GF-D8 (cell line): ENCODE results near the gene TEPSIN.

Experiments used
- DNase-seq: peaks from one replicate; lab custom pipeline; 2025; lab: John Stamatoyannopoulos, UW

Gene TEPSIN

DNA sequence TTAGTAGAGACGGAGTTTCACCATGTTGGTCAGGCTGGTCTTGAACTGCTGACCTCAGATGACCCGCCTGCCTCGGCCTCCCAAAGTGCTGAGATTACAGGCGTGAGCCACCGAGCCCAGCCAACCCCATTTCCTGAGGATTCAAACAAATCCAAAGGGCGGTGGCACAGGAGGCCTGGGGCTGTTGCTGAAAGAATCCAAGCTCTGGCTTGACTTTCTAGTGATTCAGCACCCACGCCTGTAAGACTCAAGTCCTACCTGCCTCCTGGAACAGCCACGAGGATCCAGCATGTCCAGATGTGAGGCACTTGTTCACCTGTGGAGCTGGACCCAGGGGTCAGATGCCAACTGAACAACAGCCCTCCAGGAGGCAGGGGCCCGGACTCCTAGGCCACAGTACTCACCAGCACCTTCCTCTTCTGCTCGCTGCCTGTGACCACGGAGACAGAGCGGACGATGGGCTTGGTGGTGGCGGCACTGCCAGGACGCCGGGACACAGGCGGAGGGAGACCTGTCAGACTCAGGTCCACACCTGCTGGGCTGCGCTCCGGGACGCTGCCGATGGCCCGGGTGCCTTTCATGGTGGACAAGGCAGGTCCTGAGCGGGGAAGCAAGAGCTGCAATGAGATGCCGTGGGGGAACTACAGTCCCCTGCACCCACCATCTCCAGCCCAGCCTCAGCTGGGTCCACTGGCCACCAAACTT, 19.2 kb downstream of the TEPSIN start:
- DNase-seq = no peak

DNA sequence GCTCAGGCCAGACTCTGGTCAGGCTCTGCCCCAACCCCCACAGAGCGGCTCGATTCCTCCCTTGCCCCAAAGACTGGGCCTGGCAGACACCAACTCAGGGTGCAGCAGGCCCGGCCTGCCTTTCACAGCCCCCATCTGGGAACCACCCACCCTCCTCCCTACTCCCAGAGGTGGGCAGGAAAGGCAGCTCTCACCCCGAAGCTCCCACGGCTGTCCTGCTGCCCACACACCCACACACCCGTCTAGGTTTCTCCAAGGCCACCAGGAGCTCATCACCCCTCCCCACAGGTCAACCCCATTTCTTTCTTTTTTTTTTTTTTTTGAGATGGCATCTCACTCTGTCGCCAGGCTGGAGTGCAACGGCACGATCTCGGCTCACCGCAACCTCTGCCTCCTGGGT, 19.9 kb downstream of the TEPSIN start:
- DNase-seq = no peak

GRCh38 chr17:81218459-81218858, 20.4 kb downstream of the TEPSIN start:
- no peak for DNase-seq

DNA sequence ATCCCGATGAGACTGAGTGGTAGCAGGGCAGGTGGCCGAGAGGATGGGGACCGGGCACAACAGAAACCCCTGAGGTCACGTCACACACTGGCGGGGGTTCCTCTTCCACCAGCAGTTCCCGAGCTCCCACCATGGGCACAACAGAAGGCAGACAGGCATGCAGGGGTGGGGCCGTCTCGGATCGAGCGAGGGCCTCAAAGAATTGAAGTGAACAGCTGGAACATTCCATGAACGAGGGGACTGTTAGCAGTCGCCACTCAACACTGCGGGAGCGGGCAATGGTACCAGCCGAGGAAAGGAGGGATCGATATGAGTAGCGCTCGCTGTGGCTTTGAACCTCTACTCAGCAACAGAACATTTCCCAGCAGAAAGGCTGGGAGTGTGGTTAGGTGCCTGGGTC, 21.4 kb downstream of the TEPSIN start:
- no peak for DNase-seq

GRCh38 chr17:81213978-81214377, 24.9 kb downstream of the TEPSIN start:
- DNase-seq = no peak

- DNase-seq = no peak
Observed at GRCh38 chr17:81212365-81212764, 26.5 kb downstream of the TEPSIN start.

- no peak for DNase-seq
Observed at GRCh38 chr17:81210868-81211267, 28.0 kb downstream of the TEPSIN start.

DNA sequence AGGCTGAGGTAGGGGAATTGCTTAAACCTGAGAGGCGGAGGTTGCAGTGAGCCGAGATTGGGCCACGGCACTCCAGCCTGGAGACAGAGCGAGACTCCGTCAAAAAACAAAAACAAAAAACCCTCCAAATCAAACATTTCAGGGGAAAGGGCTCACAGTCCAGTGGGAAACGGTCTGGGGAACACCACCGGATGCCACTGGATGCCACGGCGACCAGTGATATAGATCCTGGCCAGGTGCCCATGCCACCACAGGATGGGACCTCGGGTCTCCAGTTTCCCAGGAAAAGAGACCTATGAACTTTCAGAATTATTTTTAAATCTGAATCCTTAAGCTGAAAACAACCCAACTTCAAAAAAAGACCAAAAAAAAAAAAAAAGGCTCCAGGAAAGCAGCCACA, 28.4 kb downstream of the TEPSIN start:
- no peak for DNase-seq

DNA sequence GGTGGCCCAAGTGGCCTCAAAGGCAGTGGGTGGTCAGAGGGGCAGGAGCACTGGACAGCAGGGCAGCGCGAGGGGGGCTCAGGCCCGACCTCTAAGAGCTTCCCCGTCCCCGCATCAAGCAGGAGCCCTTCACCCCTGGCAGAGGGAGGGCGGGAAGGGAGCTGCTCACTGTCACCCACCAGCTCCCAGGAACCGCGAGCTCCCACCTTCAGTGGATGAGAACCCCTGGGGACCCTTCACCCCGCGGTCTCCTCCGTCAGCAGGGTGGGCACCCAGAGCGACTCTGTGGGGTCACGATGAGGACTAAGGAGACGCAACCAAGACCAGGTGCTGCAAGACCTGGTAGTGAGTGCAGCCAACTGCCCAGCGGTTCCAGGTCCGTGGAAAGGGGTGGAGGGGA, 29.7 kb downstream of the TEPSIN start:
- no peak for DNase-seq

- DNase-seq = no peak
Observed at GRCh38 chr17:81208651-81209050, 30.2 kb downstream of the TEPSIN start.

- peak; percentile 13 for DNase-seq
Observed at GRCh38 chr17:81207610-81208581, 31.0 kb downstream of the TEPSIN start.

GRCh38 chr17:81206657-81207056, 32.2 kb downstream of the TEPSIN start:
- DNase-seq = no peak

DNA sequence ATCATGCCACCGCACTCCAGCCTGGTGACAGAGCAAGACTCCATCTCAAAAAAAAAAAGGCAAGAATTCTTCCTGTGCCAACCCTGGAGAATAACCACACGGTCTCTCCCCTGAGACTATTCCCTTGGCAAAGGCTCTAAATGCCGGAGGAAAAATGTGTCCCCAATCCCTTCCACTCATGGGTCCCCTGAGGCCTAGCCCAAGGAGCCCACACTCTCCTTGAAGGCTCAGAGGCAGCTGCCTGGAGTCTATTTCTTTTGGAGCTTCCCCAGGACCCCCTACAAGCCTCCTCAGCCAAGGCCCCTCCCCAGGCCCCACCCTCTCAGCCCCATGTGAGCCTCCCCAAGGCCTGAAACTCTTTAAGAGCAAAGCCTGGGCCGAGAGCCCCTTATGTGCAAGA, 32.7 kb downstream of the TEPSIN start:
- DNase-seq = no peak

DNA sequence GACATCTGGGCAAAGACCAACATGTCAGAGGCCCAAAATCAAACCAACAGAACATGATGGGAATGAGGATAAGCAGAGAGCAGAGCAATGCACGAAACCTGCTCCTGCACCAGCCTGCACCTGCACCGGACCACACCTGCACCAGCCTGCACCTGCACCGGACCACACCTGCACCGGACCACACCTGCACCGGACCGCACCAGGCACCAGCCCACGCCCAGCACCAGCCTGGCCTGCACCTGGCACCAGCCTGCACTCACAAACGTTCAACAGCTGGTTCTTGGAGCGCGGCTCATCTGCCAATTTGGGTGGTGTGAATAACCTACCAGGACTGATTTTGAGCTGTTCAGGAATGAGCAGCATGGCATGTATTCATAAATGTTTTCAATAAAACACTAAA, 34.3 kb downstream of the TEPSIN start:
- DNase-seq = no peak

GRCh38 chr17:81203136-81203535, 35.7 kb downstream of the TEPSIN start:
- DNase-seq = no peak

- no peak for DNase-seq
Observed at GRCh38 chr17:81202318-81202717, 36.5 kb downstream of the TEPSIN start.

DNA sequence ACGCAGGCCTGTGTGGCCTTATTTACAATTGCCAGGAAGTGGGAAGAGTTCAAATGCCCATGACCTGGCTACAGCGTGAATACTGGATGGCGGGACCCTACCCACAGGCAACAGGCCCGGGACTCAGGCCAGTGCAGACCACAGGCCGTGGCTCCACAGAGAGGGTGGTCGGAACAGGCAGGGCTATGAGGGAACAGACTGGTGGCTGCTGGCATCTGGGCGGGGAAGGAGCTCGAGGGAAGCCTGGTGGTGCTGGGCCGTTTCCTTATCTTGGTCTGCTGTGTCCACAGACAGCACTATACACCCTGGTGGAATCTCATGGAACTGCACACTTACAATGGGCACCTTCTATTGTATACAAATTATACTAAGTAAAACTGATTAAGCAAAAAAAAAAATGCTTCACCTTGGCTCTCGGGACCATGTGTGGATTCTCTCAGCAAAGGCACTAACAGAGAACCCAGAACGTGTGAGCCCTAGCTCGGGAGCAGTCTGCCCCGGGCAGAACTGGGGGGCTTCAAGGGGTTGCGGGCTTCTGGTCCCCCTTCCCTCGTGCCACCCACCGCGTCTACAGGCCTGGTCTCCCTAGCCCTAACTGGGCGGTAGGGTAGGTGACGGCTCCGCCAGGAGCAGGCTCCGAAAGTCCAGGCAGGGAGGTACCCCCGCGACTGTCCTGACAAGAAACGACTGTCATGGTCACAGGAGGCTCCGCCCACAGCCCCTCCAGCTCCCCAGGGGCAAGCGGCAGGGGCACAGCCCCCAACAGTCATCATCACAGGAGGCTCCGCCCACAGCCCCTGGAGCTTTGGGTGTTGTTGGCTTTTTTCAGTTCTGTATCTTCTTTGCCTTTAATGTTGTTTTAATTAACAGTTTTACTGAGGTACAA, 37.9 kb downstream of the TEPSIN start:
- peak; percentile 51 for DNase-seq

- no peak for DNase-seq
Observed at GRCh38 chr17:81200201-81200600, 38.7 kb downstream of the TEPSIN start.

DNA sequence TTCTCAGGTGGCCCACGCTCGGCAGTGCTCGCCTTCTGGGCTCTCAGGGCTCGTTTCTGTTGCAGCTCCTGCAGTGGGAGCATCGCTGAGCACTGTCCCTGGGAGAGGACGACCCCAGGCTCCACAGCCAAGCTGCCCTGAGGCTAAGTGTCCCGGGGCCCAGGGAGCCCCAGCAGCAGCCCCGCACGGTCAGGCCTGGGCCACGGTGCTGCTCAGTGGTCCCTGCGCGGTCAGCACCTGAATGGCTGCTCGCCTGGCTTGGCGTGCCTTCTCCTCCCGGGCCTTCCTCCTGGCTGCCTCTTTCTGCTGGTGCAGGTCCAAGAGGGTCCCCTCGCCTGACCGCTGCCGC, 39.4 kb downstream of the TEPSIN start:
- no peak for DNase-seq

DNA sequence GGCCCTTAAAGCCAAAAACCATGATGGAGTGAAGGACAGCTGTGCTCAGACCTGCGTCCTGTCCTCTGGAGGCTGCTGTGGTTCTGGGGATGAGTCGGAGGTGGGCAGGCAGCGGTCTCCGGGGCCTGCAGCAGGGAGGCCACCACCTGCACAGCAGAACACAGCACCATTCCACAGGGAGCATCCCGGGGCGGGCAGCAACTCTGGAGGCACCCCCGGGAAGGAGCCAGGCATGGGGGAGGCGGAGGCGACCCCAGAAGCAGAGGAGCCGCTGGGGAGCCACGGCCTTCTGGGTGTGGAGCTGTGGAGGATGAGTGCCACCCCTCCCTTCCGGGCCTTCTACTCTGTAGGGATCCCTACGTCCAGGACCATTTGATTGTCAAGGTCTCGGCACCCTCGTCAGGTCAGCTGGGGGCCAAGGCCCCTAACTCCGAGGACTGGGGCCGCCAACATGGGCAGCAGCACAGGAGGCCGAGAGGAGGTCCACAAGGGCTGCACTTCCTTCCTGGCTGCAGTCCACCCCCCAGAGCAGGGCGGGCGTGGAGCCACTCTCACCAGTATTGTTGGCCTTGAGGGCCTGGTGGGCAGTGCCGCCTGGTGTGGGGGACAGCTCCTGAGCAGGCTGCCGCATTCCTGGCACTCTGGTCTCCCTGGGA, 39.9 kb downstream of the TEPSIN start:
- no peak for DNase-seq

DNA sequence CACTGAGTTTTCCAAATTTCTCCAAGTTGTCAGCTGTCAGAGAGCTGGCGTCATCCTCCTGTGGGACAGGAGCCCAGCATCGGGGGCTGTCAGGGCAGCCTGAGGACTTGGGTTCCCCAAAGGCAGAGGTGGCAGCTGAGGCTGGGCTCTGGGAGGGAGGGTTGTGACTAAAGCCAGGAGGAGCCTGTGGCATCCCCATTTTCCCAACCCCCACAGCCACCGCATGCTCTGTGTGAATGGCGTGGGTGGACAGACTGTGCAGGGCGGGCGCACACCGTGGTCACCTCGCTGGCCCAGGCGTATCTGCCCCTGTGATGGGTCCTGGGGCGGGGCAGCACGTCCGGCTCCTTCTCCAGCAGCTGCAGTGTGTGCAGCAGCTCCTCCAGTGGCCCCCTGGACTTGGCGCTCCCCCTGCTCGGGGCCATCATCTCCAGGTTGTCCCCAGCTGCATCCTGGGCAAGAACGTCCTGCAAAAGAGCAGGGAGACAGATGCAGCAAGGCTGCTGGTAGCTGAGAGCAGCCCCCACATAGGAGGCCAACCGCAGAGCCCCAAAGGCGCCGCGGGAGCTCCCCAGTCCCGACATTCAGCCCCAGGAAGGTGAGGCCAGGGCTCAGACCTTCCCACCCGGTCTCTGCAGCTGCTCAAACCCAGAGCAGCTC, 40.9 kb downstream of the TEPSIN start:
- DNase-seq = no peak
